HepG2 (cell line): ENCODE measurements around the gene SEC31A. TPM values are rescaled to one million over a fixed set of nuclear protein-coding genes. Genes with fewer than 3 reads are reported as not detected.

Experiments
- CERS6 ChIP-seq: sonication (generic); formaldehyde crosslinking; IDR thresholded peaks from 2 replicates; pipeline ENCODE4 v1.5.0; 2020; ENCODE audit warnings: missing genetic modification reagents
- CREB1 ChIP-seq, 2 experiments: fragments of 450-650 bp in 1 of 2; IDR thresholded peaks; 2 replicates each; pipeline ENCODE4 v1.6.1; 2016 to 2017; ENCODE audit warnings: control low read depth in 1 of 2, mild to moderate bottlenecking in 1 of 2, missing compliant biosample characterization in 1 of 2, missing genetic modification characterization in 1 of 2
- E2F2 ChIP-seq: sonication (generic); formaldehyde crosslinking; IDR thresholded peaks from 2 replicates; pipeline ENCODE4 v1.4.0; 2020; ENCODE audit warnings: missing genetic modification reagents, borderline replicate concordance
- KAT8 ChIP-seq: IDR thresholded peaks from 2 replicates; pipeline ENCODE4 v1.6.1; 2016; ENCODE audit warnings: missing genetic modification reagents, missing compliant biosample characterization
- PHF5A ChIP-seq: IDR thresholded peaks from one replicate; pipeline ENCODE4 v1.6.1; 2018; ENCODE audit warnings: low read depth, missing genetic modification reagents; ENCODE audit not compliant: unreplicated experiment
- PPARG ChIP-seq: conservative IDR thresholded peaks from 2 replicates; pipeline ENCODE4 v1.6.1; 2016; ENCODE audit warnings: missing biosample characterization, missing genetic modification reagents
- ZNF225 ChIP-seq: sonication (generic); formaldehyde crosslinking; IDR thresholded peaks from 2 replicates; pipeline ENCODE4 v1.4.0; 2020; ENCODE audit warnings: mild to moderate bottlenecking, missing genetic modification reagents
- ZNF563 ChIP-seq: sonication (generic); formaldehyde crosslinking; IDR thresholded peaks from 2 replicates; pipeline ENCODE4 v1.8.0; 2022; ENCODE audit warnings: mild to moderate bottlenecking, moderate library complexity, missing genetic modification reagents
- ZNF720 ChIP-seq: sonication (generic); formaldehyde crosslinking; IDR thresholded peaks from 2 replicates; pipeline ENCODE4 v1.4.0; 2020; ENCODE audit warnings: missing genetic modification reagents
- polyA plus RNA-seq, 8 experiments: library from polyadenylated mRNA; depleted of rRNA in 3 of 8; stranded (reverse) in 7 of 8; unstranded in 1 of 8; fragments of >200 nt; fragmentation: Illumina TruSeq in 4 of 8; extraction: Trizol in 4 of 8; gene quantifications; 2 replicates each; pipeline versions ENCODE4 v1.2.1 to v1.2.3, GENCODE V29; 2011 to 2016; ENCODE audit warnings: low read depth in 4 of 8, missing spikeins in 1 of 8, mixed read lengths in 1 of 8; ENCODE audit not compliant: insufficient read depth in 1 of 8
- total RNA-seq, 5 experiments: library from RNA; depleted of rRNA; stranded (reverse); fragments of >200 nt; fragmentation: Illumina TruSeq; extraction: Trizol; gene quantifications; 2 replicates each; pipeline ENCODE4 v1.2.3, GENCODE V29; 2016; ENCODE audit warnings: low read depth in 1 of 5
- TF ChIP-seq, protein P1 (sequence below): sonication (generic); formaldehyde crosslinking; IDR thresholded peaks from 2 replicates; pipeline ENCODE4 v1.4.0; 2020; ENCODE audit warnings: missing genetic modification reagents
- TF ChIP-seq, protein P2 (sequence below): sonication (generic); formaldehyde crosslinking; IDR thresholded peaks from 2 replicates; pipeline ENCODE4 v1.4.0; 2020; ENCODE audit warnings: missing genetic modification reagents
- TF ChIP-seq, protein P3 (sequence below): sonication (generic); formaldehyde crosslinking; IDR thresholded peaks from 2 replicates; pipeline ENCODE4 v1.5.0; 2020; ENCODE audit warnings: mild to moderate bottlenecking, missing genetic modification reagents, borderline replicate concordance
- TF ChIP-seq, protein P4 (sequence below): IDR thresholded peaks from 2 replicates; pipeline ENCODE4 v1.6.1; 2016
- TF ChIP-seq, protein P5 (sequence below): sonication (generic); formaldehyde crosslinking; IDR thresholded peaks from 2 replicates; pipeline ENCODE4 v1.8.0; 2022; ENCODE audit warnings: low read depth, missing genetic modification reagents

Gene SEC31A
- total and polyA plus RNA-seq, 2 of the 13 experiments (the other 11 are each of a cell fraction or from before 2014, with no cell fraction given): 231 to 435 TPM

DNA sequence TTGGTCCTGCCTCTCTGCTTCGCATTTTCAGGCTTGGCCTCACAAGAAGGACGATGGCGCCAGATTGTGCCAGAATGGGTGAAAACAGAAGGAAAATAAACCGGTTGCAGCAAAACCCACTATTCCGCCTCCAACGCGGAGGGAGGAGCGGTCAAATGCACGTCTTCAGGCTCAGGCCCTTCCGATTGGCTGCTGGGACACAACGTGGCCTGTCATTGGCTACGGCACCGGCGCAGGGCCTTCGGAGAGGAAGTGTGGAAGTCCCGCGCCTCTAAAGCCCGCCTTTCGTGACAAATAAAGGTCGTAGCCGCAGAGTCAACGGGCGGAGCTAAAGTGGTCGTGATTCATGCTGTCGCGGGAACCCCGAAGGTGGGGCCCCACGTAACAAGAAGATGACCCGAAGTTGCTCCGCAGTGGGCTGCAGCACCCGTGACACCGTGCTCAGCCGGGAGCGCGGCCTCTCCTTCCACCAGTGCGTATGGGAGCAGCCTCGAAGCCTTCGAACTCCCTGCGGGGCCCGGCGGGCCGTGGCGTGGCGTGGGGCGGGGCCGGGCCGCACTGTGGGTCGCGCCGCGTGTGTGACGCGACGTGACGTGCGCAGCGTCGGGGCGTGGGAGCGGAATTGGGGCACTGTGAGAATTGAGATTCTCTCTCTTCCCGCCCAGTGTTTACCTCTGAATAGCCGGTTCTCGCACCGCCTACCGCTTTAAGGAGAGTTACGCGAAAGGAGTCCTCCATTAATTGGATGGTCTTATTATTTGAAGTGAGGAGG lies 9.6 kb upstream of the SEC31A start, which contains the start of gene THAP9 (continued):
- TF ChIP-seq E2F2 (peak; percentile 78; the same call in 1 of the 2 replicates), CREB1 (IDR thresholded peaks at IDR 0.05) (peak; percentile 85), CREB1 (CRISPR knock-in tag; IDR thresholded peaks at IDR 0.05) (peak; percentile 92), PHF5A (CRISPR knock-in tag) (no peak), KAT8 (peak; percentile 58; the same call in 1 of the 2 replicates), PPARG (CRISPR knock-in tag) (no peak; the same call in 1 of the 2 replicates), CERS6 (CRISPR knock-in tag) (no peak), ZNF225 (CRISPR knock-in tag) (peak; percentile 76; the same call in 1 of the 2 replicates), ZNF563 (CRISPR knock-in tag) (peak; percentile 92; the same call in 1 of the 2 replicates), ZNF720 (CRISPR knock-in tag) (no peak)
- TF ChIP-seq, protein P1, sequence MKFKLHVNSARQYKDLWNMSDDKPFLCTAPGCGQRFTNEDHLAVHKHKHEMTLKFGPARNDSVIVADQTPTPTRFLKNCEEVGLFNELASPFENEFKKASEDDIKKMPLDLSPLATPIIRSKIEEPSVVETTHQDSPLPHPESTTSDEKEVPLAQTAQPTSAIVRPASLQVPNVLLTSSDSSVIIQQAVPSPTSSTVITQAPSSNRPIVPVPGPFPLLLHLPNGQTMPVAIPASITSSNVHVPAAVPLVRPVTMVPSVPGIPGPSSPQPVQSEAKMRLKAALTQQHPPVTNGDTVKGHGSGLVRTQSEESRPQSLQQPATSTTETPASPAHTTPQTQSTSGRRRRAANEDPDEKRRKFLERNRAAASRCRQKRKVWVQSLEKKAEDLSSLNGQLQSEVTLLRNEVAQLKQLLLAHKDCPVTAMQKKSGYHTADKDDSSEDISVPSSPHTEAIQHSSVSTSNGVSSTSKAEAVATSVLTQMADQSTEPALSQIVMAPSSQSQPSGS (CRISPR knock-in tag): peak; percentile 52
- TF ChIP-seq, protein P2, sequence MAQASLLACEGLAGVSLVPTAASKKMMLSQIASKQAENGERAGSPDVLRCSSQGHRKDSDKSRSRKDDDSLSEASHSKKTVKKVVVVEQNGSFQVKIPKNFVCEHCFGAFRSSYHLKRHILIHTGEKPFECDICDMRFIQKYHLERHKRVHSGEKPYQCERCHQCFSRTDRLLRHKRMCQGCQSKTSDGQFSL: no peak
- TF ChIP-seq, protein P3, sequence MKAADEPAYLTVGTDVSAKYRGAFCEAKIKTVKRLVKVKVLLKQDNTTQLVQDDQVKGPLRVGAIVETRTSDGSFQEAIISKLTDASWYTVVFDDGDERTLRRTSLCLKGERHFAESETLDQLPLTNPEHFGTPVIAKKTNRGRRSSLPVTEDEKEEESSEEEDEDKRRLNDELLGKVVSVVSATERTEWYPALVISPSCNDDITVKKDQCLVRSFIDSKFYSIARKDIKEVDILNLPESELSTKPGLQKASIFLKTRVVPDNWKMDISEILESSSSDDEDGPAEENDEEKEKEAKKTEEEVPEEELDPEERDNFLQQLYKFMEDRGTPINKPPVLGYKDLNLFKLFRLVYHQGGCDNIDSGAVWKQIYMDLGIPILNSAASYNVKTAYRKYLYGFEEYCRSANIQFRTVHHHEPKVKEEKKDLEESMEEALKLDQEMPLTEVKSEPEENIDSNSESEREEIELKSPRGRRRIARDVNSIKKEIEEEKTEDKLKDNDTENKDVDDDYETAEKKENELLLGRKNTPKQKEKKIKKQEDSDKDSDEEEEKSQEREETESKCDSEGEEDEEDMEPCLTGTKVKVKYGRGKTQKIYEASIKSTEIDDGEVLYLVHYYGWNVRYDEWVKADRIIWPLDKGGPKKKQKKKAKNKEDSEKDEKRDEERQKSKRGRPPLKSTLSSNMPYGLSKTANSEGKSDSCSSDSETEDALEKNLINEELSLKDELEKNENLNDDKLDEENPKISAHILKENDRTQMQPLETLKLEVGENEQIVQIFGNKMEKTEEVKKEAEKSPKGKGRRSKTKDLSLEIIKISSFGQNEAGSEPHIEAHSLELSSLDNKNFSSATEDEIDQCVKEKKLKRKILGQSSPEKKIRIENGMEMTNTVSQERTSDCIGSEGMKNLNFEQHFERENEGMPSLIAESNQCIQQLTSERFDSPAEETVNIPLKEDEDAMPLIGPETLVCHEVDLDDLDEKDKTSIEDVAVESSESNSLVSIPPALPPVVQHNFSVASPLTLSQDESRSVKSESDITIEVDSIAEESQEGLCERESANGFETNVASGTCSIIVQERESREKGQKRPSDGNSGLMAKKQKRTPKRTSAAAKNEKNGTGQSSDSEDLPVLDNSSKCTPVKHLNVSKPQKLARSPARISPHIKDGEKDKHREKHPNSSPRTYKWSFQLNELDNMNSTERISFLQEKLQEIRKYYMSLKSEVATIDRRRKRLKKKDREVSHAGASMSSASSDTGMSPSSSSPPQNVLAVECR (CRISPR knock-in tag): peak; percentile 94
- TF ChIP-seq, protein P4, sequence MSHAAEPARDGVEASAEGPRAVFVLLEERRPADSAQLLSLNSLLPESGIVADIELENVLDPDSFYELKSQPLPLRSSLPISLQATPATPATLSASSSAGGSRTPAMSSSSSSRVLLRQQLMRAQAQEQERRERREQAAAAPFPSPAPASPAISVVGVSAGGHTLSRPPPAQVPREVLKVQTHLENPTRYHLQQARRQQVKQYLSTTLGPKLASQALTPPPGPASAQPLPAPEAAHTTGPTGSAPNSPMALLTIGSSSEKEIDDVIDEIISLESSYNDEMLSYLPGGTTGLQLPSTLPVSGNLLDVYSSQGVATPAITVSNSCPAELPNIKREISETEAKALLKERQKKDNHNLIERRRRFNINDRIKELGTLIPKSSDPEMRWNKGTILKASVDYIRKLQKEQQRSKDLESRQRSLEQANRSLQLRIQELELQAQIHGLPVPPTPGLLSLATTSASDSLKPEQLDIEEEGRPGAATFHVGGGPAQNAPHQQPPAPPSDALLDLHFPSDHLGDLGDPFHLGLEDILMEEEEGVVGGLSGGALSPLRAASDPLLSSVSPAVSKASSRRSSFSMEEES (CRISPR knock-in tag): 0 out of 2 replicates have a peak, but pooled peaks have one; percentile 40
- TF ChIP-seq, protein P5, sequence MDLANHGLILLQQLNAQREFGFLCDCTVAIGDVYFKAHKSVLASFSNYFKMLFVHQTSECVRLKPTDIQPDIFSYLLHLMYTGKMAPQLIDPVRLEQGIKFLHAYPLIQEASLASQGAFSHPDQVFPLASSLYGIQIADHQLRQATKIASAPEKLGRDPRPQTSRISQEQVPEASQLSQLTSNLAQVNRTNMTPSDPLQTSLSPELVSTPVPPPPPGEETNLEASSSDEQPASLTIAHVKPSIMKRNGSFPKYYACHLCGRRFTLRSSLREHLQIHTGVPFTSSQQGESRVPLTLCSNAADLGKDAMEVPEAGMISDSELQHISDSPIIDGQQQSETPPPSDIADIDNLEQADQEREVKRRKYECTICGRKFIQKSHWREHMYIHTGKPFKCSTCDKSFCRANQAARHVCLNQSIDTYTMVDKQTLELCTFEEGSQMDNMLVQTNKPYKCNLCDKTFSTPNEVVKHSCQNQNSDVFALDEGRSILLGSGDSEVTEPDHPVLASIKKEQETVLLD: peak; percentile 24; the same call in 1 of the 2 replicates
